Brain microvascular endothelial cell (primary cell): ENCODE results near the gene SNTG2.

ENCODE experiments used
- DNase-seq: peaks from one replicate; pipeline ENCODE4 v3.0.0-alpha.2; 2020
- H3K27ac ChIP-seq: fragments of 250-450 bp; sonication (Bioruptor Pico); 2 replicates; pipeline ENCODE4 v1.5.1; 2020; ENCODE audit warnings: mild to moderate bottlenecking, moderate library complexity
- H3K27me3 ChIP-seq: fragments of 250-450 bp; sonication (Bioruptor Pico); replicated peaks from 2 replicates; pipeline ENCODE4 v1.5.1; 2020; ENCODE audit warnings: mild to moderate bottlenecking
- H3K36me3 ChIP-seq: fragments of 250-450 bp; sonication (Bioruptor Pico); replicated peaks from 2 replicates; pipeline ENCODE4 v1.5.1; 2020; ENCODE audit warnings: mild to moderate bottlenecking
- H3K4me3 ChIP-seq: 2 replicates; pipeline ENCODE4 v1.5.1; 2011; ENCODE audit warnings: low read depth, mild to moderate bottlenecking, control low read depth, low read length, moderate library complexity
- CTCF ChIP-seq: IDR thresholded peaks from 2 replicates; pipeline ENCODE4 v1.5.1; 2011; ENCODE audit warnings: low read depth, mild to moderate bottlenecking, moderate library complexity, low read length, control low read depth, inconsistent platforms; ENCODE audit errors: missing control alignments
- in situ Hi-C: cut with HindIII; loops from 2 replicates; pipeline ENCODE4 v1.10.0; 2017; ENCODE audit warnings: low sequenced_read_pairs, low pct_ligation_motif_present

The SNTG2 gene

GRCh38 chr2:973129-973528, 22.5 kb downstream of the SNTG2 start:
- H3K36me3 ChIP-seq: no peaks in the 10 kb centered on the region
- H3K27ac ChIP-seq: no peak overlapping the region
- no peaks in the 10 kb centered on the region for H3K27me3 ChIP-seq
- no peak overlapping the region for H3K4me3 ChIP-seq
- DNase-seq: no peak
- TF ChIP-seq CTCF: no peak
- in situ Hi-C loops: no loop called here

GRCh38 chr2:974054-974453, 23.4 kb downstream of the SNTG2 start:
- no peak for DNase-seq
- TF ChIP-seq CTCF: no peak
- Histone ChIP-seq H3K36me3 (no peaks in the 10 kb centered on the region), H3K27ac (no peak overlapping the region), H3K4me3 (no peak overlapping the region), H3K27me3 (no peaks in the 10 kb centered on the region)
- in situ Hi-C loops: no loop called here

- no peak for TF ChIP-seq CTCF
- Histone ChIP-seq H3K36me3 (no peaks in the 10 kb centered on the region), H3K27me3 (no peaks in the 10 kb centered on the region), H3K4me3 (no peak overlapping the region), H3K27ac (no peak overlapping the region)
- in situ Hi-C loops: no loop called here
- DNase-seq: peak; percentile 76
Observed at GRCh38 chr2:974502-974901, 23.9 kb downstream of the SNTG2 start.

GRCh38 chr2:975095-975494, 24.4 kb downstream of the SNTG2 start:
- no peak for DNase-seq
- no peak overlapping the region for H3K4me3 ChIP-seq
- no peak for TF ChIP-seq CTCF
- no peak overlapping the region for H3K27ac ChIP-seq
- H3K36me3 ChIP-seq: no peaks in the 10 kb centered on the region
- in situ Hi-C loops: no loop called here
- H3K27me3 ChIP-seq: no peaks in the 10 kb centered on the region

GRCh38 chr2:979069-979928, 28.6 kb downstream of the SNTG2 start:
- TF ChIP-seq CTCF: no peak
- in situ Hi-C loops: no loop called here
- Histone ChIP-seq H3K36me3 (no peaks in the 10 kb centered on the region), H3K27me3 (no peaks in the 10 kb centered on the region), H3K4me3 (no peak overlapping the region), H3K27ac (no peak overlapping the region)
- no peak for DNase-seq

- Histone ChIP-seq H3K27ac (no peak overlapping the region), H3K4me3 (no peak overlapping the region), H3K27me3 (no peaks in the 10 kb centered on the region), H3K36me3 (no peaks in the 10 kb centered on the region)
- no peak for DNase-seq
- in situ Hi-C loops: no loop called here
- TF ChIP-seq CTCF: no peak
Observed at GRCh38 chr2:980176-980575, 29.5 kb downstream of the SNTG2 start.
